B cell (primary cell): Measurements from ENCODE around the gene CTNS. TPM values are rescaled to one million over a fixed set of nuclear protein-coding genes. Genes with fewer than 3 reads are reported as not detected.

Experiments used
- ATAC-seq: fragments of 200-7000 bp; cut with Tn5 transposase; one replicate; pipeline ENCODE4 v1.10.0; 2021; ENCODE audit warnings: low read depth, mild to moderate bottlenecking, moderate number of reproducible peaks, moderate library complexity
- CTCF ChIA-PET: fragments of 350-600 bp; sonication (Branson Sonifier 250); formaldehyde crosslinking; loops from one replicate; lab custom pipeline; 2021; ENCODE audit warnings: antibody characterized with exemption, inconsistent platforms; lab: Charles Lee
- POLR2A ChIA-PET: fragments of 350-600 bp; sonication (Branson Sonifier 250); formaldehyde crosslinking; loops from one replicate; lab custom pipeline; 2021; ENCODE audit warnings: antibody characterized with exemption; lab: Charles Lee
- DNase-seq: peaks from one replicate; pipeline ENCODE4 v3.0.0; 2013
- H2AFZ ChIP-seq: 2 replicates; pipeline ENCODE4 v1.6.1; 2012; ENCODE audit warnings: mild to moderate bottlenecking, low read depth, low read length; ENCODE audit not compliant: insufficient read depth, poor library complexity, severe bottlenecking
- H3K27ac ChIP-seq, 2 donors: 1 replicate in 1 of 2; 2 replicates in 1 of 2; pipeline ENCODE4 v1.5.1; 2012 to 2013; ENCODE audit warnings: low read length in 2 of 2, mild to moderate bottlenecking in 2 of 2, moderate library complexity in 1 of 2
- H3K27me3 ChIP-seq, 4 experiments: fragments of 200-600 bp in 1 of 4; sonication (generic) in 1 of 4; replicated peaks in 1 of 4; 1 replicate in 2 of 4; 2 replicates in 2 of 4; pipeline versions ENCODE4 v1.6.1 to v1.7.0; 2013 to 2016; ENCODE audit warnings: low read length in 3 of 4, mild to moderate bottlenecking in 2 of 4, mixed read lengths in 1 of 4, moderate library complexity in 1 of 4; ENCODE audit not compliant: insufficient read depth in 4 of 4, control insufficient read depth in 3 of 4; ENCODE audit errors: control extremely low read depth in 1 of 4
- H3K36me3 ChIP-seq, 2 experiments: replicated peaks in 1 of 2; 1 replicate in 1 of 2; 2 replicates in 1 of 2; pipeline versions ENCODE4 v1.6.1 to v1.7.1; 2013; ENCODE audit warnings: low read length in 1 of 2; ENCODE audit not compliant: insufficient read depth in 2 of 2, control insufficient read depth in 1 of 2; ENCODE audit errors: control extremely low read depth in 1 of 2, extremely low read depth in 1 of 2
- H3K4me1 ChIP-seq, 2 donors: fragments of 200-600 bp in 1 of 2; sonication (generic) in 1 of 2; 1 replicate in 1 of 2; 2 replicates in 1 of 2; pipeline versions ENCODE4 v1.5.1 to v1.6.1; 2013 to 2017; ENCODE audit warnings: low read length in 2 of 2; ENCODE audit not compliant: control insufficient read depth in 2 of 2, insufficient read depth in 2 of 2
- H3K4me2 ChIP-seq: replicated peaks from 2 replicates; pipeline ENCODE3; 2012; ENCODE audit warnings: mild to moderate bottlenecking, low read depth, low read length; ENCODE audit not compliant: poor library complexity, severe bottlenecking
- H3K4me3 ChIP-seq, 5 experiments: fragments of 200-600 bp in 1 of 5; sonication (generic) in 1 of 5; 1 replicate in 3 of 5; 2 replicates in 2 of 5; pipeline versions ENCODE4 v1.5.1 to v1.7.0; 2011 to 2016; ENCODE audit warnings: low read length in 4 of 5, mild to moderate bottlenecking in 4 of 5, low read depth in 2 of 5, control low read depth in 1 of 5, moderate library complexity in 1 of 5; ENCODE audit not compliant: insufficient read depth in 1 of 5; ENCODE audit errors: control extremely low read depth in 1 of 5, extremely low read depth in 1 of 5
- H3K79me2 ChIP-seq: fragments of 200-600 bp; sonication (generic); one replicate; pipeline ENCODE4 v1.6.0; 2016; ENCODE audit warnings: low read length; ENCODE audit not compliant: control insufficient read depth, insufficient read depth
- H3K9ac ChIP-seq: fragments of 200-600 bp; sonication (generic); 2 replicates; pipeline ENCODE4 v1.6.1; 2017; ENCODE audit warnings: mild to moderate bottlenecking, low read length, moderate library complexity
- H3K9me3 ChIP-seq, 3 donors: one replicate each; pipeline versions ENCODE4 v1.6.1 to v1.7.1; 2013; ENCODE audit warnings: low read length in 2 of 3; ENCODE audit not compliant: control insufficient read depth in 2 of 3, insufficient read depth in 1 of 3; ENCODE audit errors: control extremely low read depth in 1 of 3
- H4K20me1 ChIP-seq: 2 replicates; pipeline ENCODE4 v1.6.0; 2012; ENCODE audit warnings: mild to moderate bottlenecking, low read length; ENCODE audit not compliant: insufficient read depth, control insufficient read depth, poor library complexity, severe bottlenecking
- H3K27ac Mint-ChIP-seq: one replicate; pipeline ENCODE4 v1.8.0; 2021; ENCODE audit warnings: mixed read lengths
- H3K27me3 Mint-ChIP-seq: one replicate; pipeline ENCODE4 v1.8.0; 2021; ENCODE audit warnings: mixed read lengths
- H3K4me1 Mint-ChIP-seq: one replicate; pipeline ENCODE4 v1.8.0; 2021; ENCODE audit warnings: mixed read lengths
- H3K4me3 Mint-ChIP-seq: one replicate; pipeline ENCODE4 v1.8.0; 2021; ENCODE audit warnings: mixed read lengths
- H3K9me3 Mint-ChIP-seq: one replicate; pipeline ENCODE4 v1.8.0; 2022; ENCODE audit warnings: mixed read lengths; ENCODE audit not compliant: insufficient read depth
- CTCF ChIP-seq: fragments of 200-600 bp; IDR thresholded peaks from one replicate; pipeline ENCODE4 v1.8.0; 2022; ENCODE audit warnings: antibody characterized with exemption, mild to moderate bottlenecking
- EZH2 ChIP-seq: IDR thresholded peaks from 2 replicates; pipeline ENCODE4 v1.6.1; 2012; ENCODE audit warnings: borderline replicate concordance, low read depth, mild to moderate bottlenecking, moderate library complexity, low read length; ENCODE audit not compliant: insufficient read depth, poor library complexity, severe bottlenecking
- WGBS: methylation state at CpG from one replicate; pipeline ENCODE4 v1.1.5; 2013; ENCODE audit warnings: missing lambda C conversion rate; ENCODE audit not compliant: insufficient coverage; 5-methylcytosine and 5-hydroxymethylcytosine counted together
- intact Hi-C: fragments of 100-400 bp; cut with micrococcal nuclease; formaldehyde crosslinking; loops from one replicate; pipeline ENCODE4 v1.10.0; 2022
- polyA plus RNA-seq: library from polyadenylated mRNA; depleted of rRNA; stranded (reverse); fragments of >200 nt; gene quantifications from 2 replicates; pipeline ENCODE4 v1.2.3, GENCODE V29; 2012
- total RNA-seq, 2 donors: library from RNA; stranded (reverse); fragments of 120-200 nt in 1 of 2; gene quantifications; 1 replicate in 1 of 2; 2 replicates in 1 of 2; pipeline versions ENCODE4 v1.2.3 to v1.2.4, GENCODE V29; 2013 to 2022

The CTNS gene
- total and polyA plus RNA-seq, 2 donors (not counting 1 experiment from before 2014, with no cell fraction given) = 11.6 to 24.7 TPM

- H3K27ac Mint-ChIP-seq = peak overlapping the region; percentile 63
- H3K27me3 Mint-ChIP-seq = no peaks in the 10 kb centered on the region
- Histone ChIP-seq H4K20me1 (peaks cover 4% of the 10 kb centered on the region), H3K4me3 (peak overlapping the region; percentile 48 to 80 (median 76)), H3K27ac (no peak overlapping the region), H3K27me3 (no peaks in the 10 kb centered on the region), H3K79me2 (peaks cover 45% of the 10 kb centered on the region), H3K9ac (peak overlapping the region; percentile 83), H2AFZ (peak overlapping the region; percentile 85), H3K9me3 (no peaks in the 10 kb centered on the region), H3K4me1 (peaks cover 4 to 15% of the 10 kb centered on the region in 2 donors), H3K36me3 (peaks cover 0 to 6% of the 10 kb centered on the region in 2 experiments), H3K4me2 (peak overlapping the region; percentile 77)
- H3K9me3 Mint-ChIP-seq = no peaks in the 10 kb centered on the region
- WGBS = 19% methylated on average over 34 of the region's 38 CpGs
- H3K4me3 Mint-ChIP-seq = peak overlapping the region; percentile 99
- DNase-seq (no peak), ATAC-seq (no peak)
- H3K4me1 Mint-ChIP-seq = peaks cover 34% of the 10 kb centered on the region
- intact Hi-C loops = loop anchor here (1.0 to 2.0 kb wide), 6 partner anchors 11 to 587 kb away; partner anchors contain the start of genes CYB5D2, EMC6, NCBP3 and TAX1BP3
- TF ChIP-seq CTCF = no peak
- ChIA-PET POLR2A (interaction anchor here (0.6 to 1.4 kb wide), 8 partner anchors 10 to 1579 kb away, joined by 3 to 9 read pairs (median 4); partner anchors contain the start of genes CYB5D2, EMC6, TAX1BP3 and TRPV3), CTCF (interaction anchor here (0.5 to 2.4 kb wide), 16 partner anchors 8 to 787 kb away, joined by 3 to 14 read pairs (median 4); partner anchors contain the start of gene HASPIN)
These were observed 946 bp upstream of the CTNS start for GRCh38 chr17:3635474-3636153.

GRCh38 chr17:3636908-3637373, 381 bp downstream of the CTNS start:
- no peaks in the 10 kb centered on the region for H3K27me3 Mint-ChIP-seq
- peaks cover 45% of the 10 kb centered on the region for H3K79me2 ChIP-seq
- CTCF ChIA-PET = interaction anchor here (1.0 to 2.4 kb wide), 9 partner anchors 8 to 588 kb away, joined by 3 to 14 read pairs (median 6); no protein-coding TSS in a partner anchor
- H3K27me3 ChIP-seq = no peaks in the 10 kb centered on the region
- intact Hi-C loops = loop anchor here (1.0 to 2.0 kb wide), 6 partner anchors 9 to 588 kb away; partner anchors contain the start of genes CYB5D2, EMC6, NCBP3 and TAX1BP3
- peak overlapping the region; percentile 26 to 80 (median 76) for H3K4me3 ChIP-seq
- H3K9me3 Mint-ChIP-seq = no peaks in the 10 kb centered on the region
- H4K20me1 ChIP-seq = peaks cover 4% of the 10 kb centered on the region
- peak overlapping the region; percentile 85 for H2AFZ ChIP-seq
- H3K9ac ChIP-seq = peak overlapping the region; percentile 83
- H3K27ac ChIP-seq = peak overlapping the region; percentile 90 to 97
- H3K4me2 ChIP-seq = peak overlapping the region; percentile 77
- POLR2A ChIA-PET = interaction anchor here (0.6 to 1.4 kb wide), 5 partner anchors 22 to 506 kb away, joined by 3 to 5 read pairs (median 3); partner anchors contain the start of genes CYB5D2, EMC6, TAX1BP3 and ZZEF1
- H3K4me1 ChIP-seq = peaks cover 4 to 15% of the 10 kb centered on the region in 2 donors
- peak overlapping the region; percentile 59 for H3K27ac Mint-ChIP-seq
- TF ChIP-seq EZH2 = no peak
- no peak for TF ChIP-seq CTCF
- WGBS = under 1% methylated on average over 24 of the region's 31 CpGs
- H3K9me3 ChIP-seq = no peaks in the 10 kb centered on the region
- ATAC-seq (no peak), DNase-seq (no peak)
- peaks cover 34% of the 10 kb centered on the region for H3K4me1 Mint-ChIP-seq
- peak overlapping the region; percentile 99 for H3K4me3 Mint-ChIP-seq
- peaks cover 0 to 3% of the 10 kb centered on the region in 2 experiments for H3K36me3 ChIP-seq
